SKM-1 treated with dmso at 0.1 percent for 144 hours (cell line): ENCODE results near the gene PSMB2.

Experiments used
- DNase-seq: peaks from one replicate; lab custom pipeline; 2025; ENCODE audit not compliant: unreplicated experiment; lab: John Stamatoyannopoulos, UW

Gene PSMB2

DNA sequence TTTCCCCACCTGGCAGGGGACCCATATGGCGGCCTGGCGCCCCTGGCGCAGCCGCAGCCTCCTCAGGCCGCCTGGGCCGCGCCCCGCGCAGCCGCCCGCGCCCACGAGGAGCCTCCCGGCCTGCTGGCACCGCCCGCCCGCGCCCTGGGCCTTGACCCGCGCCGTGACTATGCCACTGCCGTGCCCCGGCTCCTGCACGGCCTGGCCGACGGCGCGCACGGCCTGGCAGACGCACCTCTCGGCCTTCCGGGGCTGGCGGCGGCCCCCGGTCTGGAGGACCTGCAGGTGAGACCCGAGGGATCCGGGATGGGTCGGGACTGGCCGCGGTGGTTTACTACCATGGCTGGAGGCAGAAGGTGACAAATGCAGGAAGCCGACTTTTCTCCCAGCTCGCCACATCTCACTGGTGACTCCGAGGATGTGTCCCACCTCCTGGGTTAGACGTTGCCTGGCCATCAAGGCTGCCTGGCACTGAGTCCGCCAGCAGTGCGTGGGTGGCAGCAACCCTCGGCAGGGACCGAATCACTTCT is 67.1 kb downstream of the PSMB2 start:
- DNase-seq = no peak

DNA sequence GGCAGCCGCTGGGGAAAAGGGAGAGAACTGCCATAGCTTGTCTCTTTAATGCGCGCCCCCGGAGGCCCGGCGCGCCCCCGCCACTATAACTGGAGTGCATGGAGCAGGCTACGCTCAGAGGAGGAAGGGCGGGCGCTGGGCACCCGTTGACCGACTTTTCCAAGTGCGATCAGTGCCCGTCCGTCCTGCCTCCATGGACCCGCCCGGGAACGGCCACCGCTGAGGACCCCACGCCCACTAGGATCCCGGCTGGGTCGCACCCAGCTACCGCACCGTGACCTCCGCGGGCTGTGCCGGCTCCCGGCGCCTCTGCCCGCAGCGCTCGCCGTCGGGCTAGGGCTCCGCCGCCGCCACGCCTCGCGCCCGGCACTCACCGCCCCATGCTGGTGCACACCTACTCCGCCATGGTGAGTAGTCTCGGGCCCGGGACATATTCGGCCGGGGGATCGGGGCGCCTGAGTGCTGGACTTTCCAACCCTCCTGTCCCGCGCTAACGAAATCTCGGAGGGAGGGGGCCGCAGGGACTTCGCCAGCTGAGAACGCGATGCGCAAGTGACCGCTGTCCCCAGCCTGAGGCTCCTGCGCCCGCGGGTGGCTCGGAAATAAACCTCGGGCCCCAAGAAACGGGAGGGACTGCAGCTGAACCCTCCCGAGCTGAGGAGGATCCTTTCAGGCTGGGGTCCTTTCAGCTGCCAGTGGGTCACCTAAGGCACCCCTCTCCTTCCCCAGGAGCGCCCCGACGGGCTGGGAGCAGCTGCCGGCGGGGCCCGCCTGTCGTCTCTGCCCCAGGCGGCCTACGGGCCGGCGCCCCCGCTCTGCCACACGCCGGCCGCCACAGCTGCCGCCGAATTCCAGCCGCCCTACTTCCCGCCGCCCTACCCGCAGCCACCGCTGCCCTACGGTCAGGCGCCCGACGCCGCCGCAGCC is 67.9 kb downstream of the PSMB2 start, which contains the start of gene TFAP2E:
TSS of gene TFAP2E (plus strand) at position 117 of the 927 bp plus-strand sequence. CDS start at position 381, 264 bp downstream.
- DNase-seq = no peak

DNA sequence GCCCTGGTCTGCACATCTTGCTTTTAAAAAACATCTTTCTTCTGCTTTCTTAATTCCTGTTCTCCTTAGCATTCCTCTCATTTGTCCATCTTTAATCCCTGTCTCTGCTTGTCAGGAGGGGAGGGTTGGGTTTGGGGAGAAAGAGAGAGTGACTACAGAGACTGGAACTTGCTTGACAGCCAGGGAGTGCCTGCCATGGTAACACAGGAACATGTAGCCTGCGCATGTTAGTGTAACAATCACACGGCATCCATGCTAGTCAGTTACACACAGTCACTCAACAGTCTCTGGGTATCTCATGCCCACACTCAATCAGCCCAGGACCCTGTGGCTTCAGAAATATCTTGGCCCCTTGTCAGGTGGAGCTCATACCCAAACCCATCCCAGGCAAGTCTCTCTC is 69.0 kb downstream of the PSMB2 start:
- no peak for DNase-seq

DNA sequence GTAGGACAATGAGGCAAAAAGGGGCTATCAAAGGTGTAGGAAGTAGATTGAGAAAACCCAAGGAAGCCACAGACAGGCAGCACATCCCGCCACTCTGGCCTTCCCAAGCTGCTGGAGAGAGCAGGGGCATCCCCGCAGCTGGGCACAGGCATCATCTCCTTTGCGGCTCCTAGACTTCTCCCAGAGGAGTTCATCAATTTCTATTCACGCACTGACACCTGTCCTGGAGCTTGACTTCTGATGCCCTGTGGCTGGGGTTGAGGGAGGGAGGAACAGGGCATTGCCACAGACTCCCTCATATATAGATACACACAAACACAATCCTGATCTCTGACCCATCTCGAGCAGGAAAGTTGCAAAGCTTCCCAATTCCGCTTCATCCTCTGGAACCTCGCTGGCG is 70.1 kb downstream of the PSMB2 start:
- no peak for DNase-seq

DNA sequence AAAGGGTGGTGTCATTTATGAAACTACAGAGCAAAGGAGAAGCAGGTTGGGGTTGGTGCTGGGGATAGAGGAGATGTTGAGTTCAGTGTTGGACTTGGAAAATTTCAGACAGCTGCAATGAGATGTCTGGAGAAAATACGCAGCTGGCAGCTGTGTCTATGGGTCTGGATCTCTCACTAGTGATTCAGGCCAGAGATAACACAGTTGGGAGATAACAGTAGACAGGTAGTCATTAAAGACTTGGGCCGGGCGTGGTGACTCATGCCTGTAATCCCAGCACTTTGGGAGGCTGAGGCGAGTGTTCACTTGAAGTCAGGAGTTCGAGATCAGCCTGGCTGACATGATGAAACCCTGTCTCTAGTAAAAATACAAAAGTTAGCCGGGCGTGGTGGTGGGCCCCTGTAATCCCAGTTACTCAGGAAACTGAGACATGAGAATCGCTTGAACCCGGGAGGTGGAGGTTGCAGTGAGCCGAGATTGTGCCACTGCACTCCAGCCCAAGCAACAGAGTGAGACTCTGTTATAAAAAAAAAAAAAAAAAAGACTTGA is 70.7 kb downstream of the PSMB2 start:
- no peak for DNase-seq

DNA sequence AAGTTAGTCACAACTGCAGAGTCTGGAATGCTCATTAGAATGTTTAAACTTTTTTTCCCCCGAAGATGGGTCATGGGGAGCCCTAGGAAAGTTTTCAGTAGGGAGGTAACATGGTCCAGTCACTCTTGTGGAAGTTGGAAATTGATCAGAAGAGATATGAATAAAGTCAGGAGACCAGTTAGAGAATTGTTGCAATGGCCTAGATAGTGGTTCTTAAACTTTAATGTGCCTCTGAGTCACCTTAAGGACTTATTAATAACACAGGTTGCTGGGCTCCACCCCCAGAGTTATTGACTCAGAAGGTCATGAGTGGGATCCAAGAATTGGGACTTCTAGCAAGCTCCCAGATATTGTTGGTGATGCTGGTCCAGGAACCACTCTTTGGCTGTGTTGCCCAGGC is 71.4 kb downstream of the PSMB2 start:
- DNase-seq = no peak

DNA sequence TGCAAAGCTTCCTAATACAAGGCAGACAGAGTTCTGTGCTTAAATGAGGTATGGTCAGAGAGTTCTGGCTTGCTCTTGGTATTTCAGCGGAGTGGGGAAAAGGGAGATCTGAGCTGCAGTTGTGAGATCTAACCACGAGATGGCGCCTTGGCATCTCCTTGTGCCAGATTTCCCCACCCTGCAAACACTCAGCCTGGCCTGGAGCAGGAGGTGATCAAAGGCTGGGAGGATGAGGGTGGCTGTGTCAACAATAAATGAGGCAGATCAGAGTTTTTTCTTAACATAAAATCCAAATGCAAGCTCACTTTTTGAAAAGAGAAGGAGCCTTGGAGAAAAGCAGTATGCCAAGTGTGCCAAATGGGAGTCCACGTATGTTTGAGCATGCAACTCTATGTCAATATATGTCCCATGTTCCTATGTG is 72.3 kb downstream of the PSMB2 start:
- DNase-seq = peak; percentile 46

DNA sequence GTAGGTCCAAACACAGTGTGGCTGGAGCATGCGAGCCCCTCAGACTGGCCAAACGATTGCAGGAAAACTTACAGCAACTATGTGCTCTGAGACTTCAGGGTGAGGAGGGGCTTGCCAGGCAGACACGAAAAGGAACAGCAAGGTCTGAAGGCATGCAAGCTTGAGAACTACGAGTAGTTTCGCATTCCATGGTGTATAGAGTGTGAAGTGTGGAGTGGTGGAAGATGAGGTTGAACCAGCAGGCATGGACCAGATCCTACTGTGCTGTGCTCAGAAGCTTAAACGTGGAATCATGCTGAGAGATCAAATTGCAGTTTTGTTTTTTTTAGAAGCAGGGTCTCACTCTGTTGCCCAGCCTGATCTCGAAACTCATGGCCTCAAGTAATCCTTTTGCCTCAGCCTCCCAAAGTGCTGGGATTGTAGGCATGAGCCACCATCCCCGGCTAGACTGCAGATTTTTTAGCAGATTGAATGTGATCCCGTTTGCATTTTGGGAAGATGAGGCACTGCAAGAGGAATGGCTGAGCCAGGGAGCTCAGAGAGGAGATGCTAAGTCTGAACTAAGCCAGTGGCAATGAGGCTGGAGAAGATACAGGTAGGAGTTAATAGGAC is 73.3 kb downstream of the PSMB2 start:
- DNase-seq = no peak

DNA sequence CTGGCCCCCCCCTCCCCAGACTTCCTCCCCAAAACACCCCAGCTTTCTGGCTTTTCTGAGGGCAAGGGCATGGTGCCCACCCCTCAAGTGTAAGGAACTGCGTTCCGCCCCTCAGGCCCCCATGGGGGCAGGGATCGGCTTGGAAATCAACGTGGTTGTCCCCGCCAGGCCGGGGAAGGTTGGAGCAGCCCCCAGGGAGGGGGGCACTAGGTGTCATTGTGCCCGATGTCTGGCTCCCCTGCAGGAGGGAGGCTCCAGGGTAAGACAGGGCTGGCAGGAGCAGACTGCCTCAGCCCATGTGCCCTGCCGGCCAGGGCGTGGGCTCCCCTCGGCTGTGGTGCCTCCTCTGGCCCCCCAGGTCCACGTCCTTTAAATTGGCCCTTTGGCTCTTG is 75.6 kb downstream of the PSMB2 start:
- no peak for DNase-seq

DNA sequence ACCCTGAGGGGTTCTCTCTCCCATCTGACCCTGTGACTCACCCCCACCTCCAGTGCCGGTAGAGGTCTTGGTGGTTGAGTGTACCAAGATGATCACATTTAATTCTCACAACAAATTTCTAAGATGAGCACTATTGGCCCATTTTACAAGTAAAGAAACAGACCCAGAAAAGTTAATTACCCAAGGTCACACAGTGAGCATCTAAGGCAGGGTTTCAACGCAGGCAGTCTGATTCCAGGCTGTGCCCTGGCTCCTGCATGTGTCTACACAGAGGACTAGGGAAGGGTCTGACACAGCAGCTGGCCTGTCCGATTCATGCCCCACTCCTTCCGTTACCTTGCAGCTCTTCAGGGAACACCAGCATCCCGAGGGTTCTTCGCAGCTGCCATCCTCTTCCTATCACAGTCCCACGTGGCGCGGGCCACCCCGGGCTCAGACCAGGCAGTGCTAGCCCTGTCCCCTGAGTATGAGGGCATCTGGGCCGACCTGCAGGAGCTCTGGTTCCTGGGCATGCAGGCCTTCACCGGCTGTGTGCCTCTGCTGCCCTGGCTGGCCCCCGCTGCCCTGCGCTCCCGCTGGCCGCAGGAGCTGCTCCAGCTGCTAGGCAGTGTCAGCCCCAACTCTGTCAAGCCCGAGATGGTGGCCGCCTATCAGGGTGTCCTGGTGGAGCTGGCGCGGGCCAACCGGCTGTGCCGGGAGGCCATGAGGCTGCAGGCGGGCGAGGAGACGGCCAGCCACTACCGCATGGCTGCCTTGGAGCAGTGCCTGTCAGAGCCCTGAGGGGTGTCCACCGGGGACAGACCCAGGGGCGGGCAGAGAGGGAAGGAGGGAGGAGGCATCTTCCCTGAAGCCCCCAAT is 76.2 kb downstream of the PSMB2 start:
- no peak for DNase-seq

DNA sequence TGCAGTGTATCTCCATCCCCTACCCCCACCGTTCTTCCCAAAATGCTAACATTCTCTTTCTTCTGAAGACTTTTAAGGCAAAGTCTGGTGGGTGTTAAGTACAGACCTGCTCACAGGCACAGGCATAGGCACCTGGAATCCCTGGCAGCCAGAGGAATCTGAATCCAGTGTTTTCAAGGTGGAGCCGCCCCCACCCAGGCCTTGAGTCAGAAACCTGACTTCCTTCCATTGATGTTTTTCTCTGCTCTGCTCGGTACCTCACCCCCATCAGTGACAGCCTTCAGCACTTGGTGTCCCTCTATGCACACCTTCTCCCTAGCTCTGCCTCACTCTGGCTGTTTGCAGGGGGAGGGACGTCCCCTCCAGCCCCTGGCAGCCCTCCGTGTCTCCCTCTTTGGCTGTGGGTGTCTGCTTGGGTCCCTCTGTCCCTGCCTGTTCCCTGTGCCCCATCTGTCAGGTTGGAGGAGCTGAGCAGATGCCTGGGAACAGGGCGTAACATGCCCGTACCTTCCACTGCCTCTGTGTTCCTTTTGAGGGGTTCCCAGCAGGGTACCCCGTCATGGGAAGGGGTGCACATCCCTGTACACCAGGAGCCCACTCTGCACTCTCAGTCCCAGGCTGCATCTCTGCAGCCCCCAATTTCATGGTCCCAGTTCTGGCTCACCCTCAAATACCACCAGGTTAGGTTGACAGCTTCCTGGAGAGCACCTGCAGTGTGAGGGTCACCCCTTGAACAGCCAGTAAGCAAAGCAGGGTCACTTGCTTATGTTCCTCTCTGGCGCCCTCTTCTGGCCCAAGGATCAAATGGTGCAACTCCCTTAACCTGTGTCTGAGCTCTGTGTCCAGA is 77.1 kb downstream of the PSMB2 start:
- peak; percentile 46 for DNase-seq

DNA sequence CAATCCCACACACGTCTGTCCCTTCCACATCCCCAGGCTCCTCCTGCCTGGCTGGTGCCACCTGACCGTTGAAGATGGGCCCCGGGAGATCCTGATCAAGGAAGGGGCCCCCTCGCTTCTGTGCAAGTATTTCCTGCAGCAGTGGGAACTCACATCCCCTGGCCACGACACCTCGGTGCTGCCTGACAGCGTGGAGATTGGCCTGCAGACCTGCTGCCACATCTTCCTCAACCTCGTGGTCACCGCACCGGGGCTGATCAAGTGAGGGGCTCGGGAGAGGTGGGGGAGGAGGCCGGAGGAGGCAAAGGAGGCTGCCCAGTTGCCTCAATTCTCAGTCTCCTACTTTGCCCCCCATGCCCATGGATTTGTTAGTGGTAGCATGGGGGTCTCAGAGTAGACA is 78.2 kb downstream of the PSMB2 start:
- no peak for DNase-seq

DNA sequence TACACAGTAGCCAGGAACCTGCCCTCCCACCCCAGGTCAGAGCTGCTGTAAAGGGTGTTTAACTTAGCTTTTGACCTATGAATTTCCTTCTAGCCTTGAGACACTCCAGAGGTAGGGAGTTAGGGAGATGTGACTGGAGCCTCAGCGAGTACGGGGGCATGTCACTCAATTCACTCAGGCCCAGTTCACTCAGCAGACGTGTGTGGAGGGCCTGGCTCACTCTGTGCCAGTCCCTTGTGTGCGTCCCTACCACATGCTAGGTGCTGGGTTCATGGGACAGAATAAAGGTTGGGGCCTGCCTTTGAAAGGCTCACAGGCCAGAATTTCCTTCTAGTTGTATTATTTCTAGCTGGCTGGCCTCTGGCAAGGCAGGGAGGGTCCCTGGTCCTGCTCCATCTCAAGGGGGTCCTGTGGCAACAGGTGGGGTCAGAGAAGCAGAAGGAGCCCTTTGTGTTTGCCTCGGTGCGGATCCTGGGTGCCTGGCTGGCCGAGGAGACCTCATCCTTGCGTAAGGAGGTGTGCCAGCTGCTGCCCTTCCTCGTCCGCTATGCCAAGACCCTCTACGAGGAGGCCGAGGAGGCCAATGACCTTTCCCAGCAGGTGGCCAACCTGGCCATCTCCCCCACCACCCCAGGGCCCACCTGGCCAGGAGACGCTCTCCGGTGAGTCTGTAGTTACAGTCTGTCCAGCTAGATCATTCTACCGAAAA is 79.2 kb downstream of the PSMB2 start:
- no peak for DNase-seq

DNA sequence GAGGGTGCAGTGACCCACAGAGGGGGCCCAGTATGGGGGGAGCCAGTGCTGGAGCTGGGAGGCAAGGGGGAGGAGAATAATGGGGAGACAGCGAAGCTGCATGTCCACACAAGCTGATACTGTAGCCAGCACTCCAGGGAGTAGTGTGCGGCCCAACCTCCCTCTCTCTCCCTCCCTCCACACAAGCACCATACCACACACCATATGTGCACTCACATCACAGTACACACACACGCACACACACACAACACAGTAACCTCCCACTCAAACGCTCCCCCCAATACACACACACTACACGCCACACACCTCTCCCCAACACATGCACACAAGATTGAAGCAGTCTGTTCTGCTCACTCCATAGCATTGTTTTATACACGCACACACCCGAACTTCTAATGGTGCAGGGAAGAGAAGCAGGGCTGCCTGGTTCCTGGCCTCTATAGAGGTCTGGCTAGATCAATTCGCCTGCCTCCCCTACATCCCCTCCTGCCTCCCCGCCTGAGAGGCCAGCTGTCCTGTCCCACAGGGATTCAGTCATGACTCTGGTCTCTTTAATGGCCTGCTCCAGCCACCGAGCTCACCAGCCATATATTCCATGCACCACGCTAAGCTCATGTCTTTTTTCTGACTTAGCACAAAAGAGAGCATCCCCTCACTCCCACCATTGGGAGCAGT is 79.9 kb downstream of the PSMB2 start:
- DNase-seq = no peak

DNA sequence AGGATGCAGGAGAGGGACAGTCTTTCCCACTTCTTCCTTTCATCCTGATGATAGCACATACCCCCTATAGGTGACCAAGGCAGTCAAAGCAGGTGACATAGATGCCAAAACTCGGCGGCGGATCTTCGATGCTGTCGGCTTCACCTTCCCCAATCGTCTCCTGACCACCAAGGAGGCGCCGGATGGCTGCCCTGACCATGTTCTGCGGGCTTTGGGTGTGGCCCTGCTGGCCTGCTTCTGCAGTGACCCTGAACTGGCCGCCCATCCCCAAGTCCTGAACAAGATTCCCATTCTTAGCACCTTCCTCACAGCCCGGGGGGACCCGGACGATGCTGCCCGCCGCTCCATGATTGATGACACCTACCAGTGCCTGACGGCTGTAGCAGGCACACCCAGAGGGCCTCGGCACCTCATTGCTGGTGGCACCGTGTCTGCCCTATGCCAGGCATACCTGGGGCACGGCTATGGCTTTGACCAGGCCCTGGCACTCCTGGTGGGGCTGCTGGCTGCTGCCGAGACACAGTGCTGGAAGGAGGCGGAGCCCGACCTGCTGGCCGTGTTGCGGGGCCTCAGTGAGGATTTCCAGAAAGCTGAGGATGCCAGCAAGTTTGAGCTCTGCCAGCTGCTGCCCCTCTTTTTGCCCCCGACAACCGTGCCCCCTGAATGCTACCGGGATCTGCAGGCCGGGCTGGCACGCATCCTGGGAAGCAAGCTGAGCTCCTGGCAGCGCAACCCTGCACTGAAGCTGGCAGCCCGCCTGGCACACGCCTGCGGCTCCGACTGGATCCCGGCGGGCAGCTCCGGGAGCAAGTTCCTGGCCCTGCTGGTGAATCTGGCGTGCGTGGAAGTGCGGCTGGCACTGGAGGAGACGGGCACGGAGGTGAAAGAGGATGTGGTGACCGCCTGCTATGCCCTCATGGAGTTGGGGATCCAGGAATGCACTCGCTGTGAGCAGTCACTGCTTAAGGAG is 80.8 kb downstream of the PSMB2 start:
- DNase-seq = no peak

DNA sequence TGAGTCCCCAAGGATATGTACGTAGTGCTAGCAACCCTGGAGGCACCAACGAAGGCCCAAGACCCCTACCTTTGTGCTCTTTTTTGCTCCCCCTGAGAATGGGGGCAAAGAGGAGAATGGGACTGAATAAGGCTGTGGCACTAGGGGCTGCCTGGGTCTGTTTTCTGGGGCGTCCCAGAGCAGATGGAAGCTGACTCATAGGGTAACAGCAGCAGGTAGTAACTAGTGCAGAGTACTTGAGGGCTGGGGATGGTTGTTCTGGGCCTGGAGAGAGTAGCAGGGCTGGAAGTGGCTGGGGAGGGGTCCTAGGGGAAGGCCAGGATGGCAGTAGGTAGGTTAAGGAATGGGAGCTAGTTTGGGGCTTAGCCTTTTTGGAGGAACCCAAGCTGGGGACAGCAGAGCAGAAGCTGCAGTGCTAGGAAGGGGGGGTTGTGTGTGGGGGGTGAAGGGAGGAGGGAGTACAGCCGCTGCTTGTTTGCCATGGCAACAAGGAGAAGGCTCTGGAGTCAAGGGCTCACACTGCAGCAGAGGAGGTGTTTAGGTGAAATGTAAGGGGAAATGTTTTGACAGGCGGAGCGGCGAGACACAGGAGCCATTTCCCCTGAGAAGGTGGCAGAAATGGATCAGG is 81.9 kb downstream of the PSMB2 start:
- no peak for DNase-seq
